CD4-positive, alpha-beta T cell treated with Interleukin-21 for 1 hour (primary cell): ENCODE data around the gene CCNF.
A peak's percentile ranks its signal among the peaks of the same experiment; 100 is the strongest.
"Not testable (repeated sequence)": the region's sequence is repeated elsewhere in the genome, so short reads cannot be mapped to it uniquely, and the experiment has no call there.

ENCODE experiments used
- DNase-seq: peaks from one replicate; pipeline ENCODE4 v3.0.0-alpha.2; 2020

The CCNF gene

GRCh38 chr16:2429771-2430663 is 770 bp downstream of the CCNF start:
- DNase-seq = peak; percentile 30

- DNase-seq = no peak
Measured at GRCh38 chr16:2432286-2432685, 3.0 kb downstream of the CCNF start.

GRCh38 chr16:2432801-2433505 is 3.7 kb downstream of the CCNF start:
- DNase-seq = no peak

GRCh38 chr16:2435236-2435635 is 6.0 kb downstream of the CCNF start:
- DNase-seq = not testable (repeated sequence)

GRCh38 chr16:2436110-2436509 is 6.9 kb downstream of the CCNF start:
- DNase-seq = no peak

- DNase-seq = no peak
Measured at GRCh38 chr16:2437032-2437790, 8.0 kb downstream of the CCNF start.

- DNase-seq = no peak
Measured at GRCh38 chr16:2438121-2438520, 8.9 kb downstream of the CCNF start.

- DNase-seq = no peak
Measured at GRCh38 chr16:2439598-2439997, 10.4 kb downstream of the CCNF start.

GRCh38 chr16:2441143-2441804 is 12.0 kb downstream of the CCNF start:
- not testable (repeated sequence) for DNase-seq

GRCh38 chr16:2443555-2443954 is 14.3 kb downstream of the CCNF start:
- DNase-seq = no peak

GRCh38 chr16:2447920-2448583 is 18.8 kb downstream of the CCNF start:
- DNase-seq = no peak

- no peak for DNase-seq
Measured at GRCh38 chr16:2449118-2449517, 19.9 kb downstream of the CCNF start.

- no peak for DNase-seq
Measured at GRCh38 chr16:2450535-2450934, 21.3 kb downstream of the CCNF start.

- no peak for DNase-seq
Measured at GRCh38 chr16:2450975-2451381, 21.7 kb downstream of the CCNF start.

GRCh38 chr16:2451851-2452320 is 22.6 kb downstream of the CCNF start:
- no peak for DNase-seq

- no peak for DNase-seq
Measured at GRCh38 chr16:2452650-2453049, 23.4 kb downstream of the CCNF start.

GRCh38 chr16:2455081-2455845 is 26.0 kb downstream of the CCNF start:
- no peak for DNase-seq

- no peak for DNase-seq
Measured at GRCh38 chr16:2456551-2457153, 27.4 kb downstream of the CCNF start.

- DNase-seq = no peak
Measured at GRCh38 chr16:2457267-2457666, 28.0 kb downstream of the CCNF start.

- DNase-seq = no peak
Measured at GRCh38 chr16:2457946-2458345, 28.7 kb downstream of the CCNF start.
